Embryonic facial prominence (tissue), 1 donor: ENCODE data around the gene CIPC.
A peak's percentile ranks its signal among the peaks of the same experiment; 100 is the strongest.

Source experiments
- DNase-seq: peaks from one replicate; pipeline ENCODE4 v3.0.0-alpha.2; 2016; ENCODE audit errors: extremely low spot score

The CIPC gene, protein sequence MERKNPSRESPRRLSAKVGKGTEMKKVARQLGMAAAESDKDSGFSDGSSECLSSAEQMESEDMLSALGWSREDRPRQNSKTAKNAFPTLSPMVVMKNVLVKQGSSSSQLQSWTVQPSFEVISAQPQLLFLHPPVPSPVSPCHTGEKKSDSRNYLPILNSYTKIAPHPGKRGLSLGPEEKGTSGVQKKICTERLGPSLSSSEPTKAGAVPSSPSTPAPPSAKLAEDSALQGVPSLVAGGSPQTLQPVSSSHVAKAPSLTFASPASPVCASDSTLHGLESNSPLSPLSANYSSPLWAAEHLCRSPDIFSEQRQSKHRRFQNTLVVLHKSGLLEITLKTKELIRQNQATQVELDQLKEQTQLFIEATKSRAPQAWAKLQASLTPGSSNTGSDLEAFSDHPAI

GRCh38 chr14:77097700-77098528 is at the start of gene CIPC:
CIPC (plus strand) TSS chr14:77098258; CDS start chr14:77105709, 7,451 bp downstream.
- peak; percentile 96 for DNase-seq

DNA sequence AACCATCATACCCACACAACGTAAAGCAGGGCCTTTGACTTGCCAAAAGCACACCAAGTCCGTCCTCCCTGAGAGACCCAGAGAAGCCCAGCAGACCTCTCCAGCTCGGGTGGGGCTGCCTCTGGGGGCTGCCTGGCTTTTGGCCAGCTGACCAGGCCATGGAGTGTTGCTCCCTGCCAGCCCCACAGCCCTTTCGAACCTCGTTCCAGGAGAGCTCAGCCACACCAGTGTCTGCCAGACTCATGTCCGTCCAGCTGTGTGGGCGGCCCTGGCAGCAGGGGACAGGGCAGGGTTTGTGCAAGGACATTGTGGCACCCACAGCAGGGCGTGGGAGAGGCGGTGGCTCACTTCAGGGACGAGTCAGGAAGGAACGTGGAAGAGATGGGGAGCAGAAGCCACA is 46.9 kb upstream of the CIPC start:
- DNase-seq: no peak

- no peak for DNase-seq
Observed at GRCh38 chr14:77052281-77053044, 45.6 kb upstream of the CIPC start.

DNA sequence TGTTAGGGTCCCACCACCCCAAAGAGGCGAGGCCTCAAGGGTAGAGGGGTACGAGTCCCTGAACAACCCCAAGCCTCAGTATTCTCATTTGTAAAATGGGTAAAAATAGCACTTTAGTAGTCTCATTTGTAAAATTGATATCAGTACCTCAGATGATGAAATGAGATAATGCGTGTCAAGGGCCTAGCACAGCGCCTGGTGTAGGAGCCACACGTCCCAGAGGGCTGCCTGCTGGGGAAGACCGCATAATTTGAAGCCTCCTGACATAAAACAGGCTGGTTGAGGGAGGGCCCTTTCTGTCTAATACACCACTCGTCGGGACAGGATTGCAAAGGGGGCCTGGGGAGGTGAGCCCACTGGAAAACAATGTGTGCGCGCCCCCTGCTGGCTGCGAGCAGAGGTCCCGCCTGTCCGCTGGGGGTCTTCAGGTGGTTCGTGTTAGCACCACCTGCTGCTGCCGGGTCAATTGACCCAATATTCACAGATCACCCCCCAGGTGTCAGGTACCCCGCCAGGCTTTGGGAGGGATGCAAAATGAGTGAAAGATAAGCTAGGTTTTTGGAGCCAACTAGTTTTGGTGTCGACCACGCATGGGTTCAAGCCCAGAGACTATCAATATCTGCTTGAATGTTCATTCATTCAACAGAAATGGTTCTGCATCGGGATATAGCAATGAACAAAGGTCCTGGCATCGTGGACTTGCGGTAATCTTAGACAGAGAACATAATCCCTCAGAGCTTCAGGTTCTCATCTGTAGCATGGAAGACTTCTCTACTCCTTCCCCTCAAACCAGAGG is 44.8 kb upstream of the CIPC start:
- peak; percentile 61 for DNase-seq

GRCh38 chr14:77055306-77055705 is 42.8 kb upstream of the CIPC start:
- DNase-seq: no peak

- no peak for DNase-seq
Observed at GRCh38 chr14:77055981-77056380, 42.1 kb upstream of the CIPC start.

DNA sequence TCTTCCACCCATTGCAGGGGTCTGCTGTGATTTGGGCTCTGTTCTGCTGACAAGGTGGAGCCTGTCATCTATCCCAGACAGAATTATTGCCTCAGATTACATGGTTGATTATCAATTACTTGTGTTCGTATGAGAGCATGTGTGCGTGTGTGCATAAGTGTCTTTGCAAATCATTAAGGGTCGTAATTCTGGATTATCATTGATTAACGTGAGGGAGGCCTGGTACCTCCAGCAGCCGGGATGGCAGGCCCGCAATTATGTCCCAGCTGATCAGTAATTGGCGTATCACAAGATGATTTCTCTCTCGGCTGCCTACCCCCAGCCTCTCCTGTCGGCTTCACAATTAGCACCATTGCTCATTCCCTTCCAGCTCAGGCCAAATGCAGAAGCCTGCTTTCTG is 39.9 kb upstream of the CIPC start:
- DNase-seq: no peak

- no peak for DNase-seq
Observed at GRCh38 chr14:77058785-77059184, 39.3 kb upstream of the CIPC start.

DNA sequence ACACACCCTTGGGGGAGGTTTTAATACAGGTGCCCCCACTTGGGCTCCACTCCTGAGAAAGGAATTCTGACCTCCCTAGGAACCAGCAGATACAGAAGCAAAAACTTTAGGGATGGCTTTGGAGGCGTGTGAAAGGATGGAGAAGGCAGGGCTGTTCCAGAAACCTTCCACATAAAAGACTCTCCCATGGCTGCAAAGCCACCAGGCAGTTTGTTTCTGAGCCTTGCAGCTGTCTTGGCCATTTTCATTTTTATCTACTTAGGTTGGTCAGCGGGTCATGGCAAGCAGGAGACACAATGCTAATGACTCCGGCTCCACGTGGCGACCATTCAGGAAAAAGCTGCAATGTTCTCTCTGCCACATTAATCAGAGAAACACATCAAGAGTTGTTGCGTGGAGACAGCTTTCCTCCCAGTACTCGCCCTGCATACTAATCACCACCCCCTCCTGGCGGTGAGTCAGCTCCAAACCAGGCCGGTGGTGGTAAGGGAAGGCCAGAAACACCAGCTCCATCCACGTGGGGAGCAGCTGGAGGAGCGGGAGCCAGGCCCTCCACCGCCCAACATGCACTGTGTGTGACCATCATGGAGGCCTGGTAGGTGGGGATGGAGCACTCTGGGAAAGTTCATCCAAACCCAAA is 38.7 kb upstream of the CIPC start:
- no peak for DNase-seq

GRCh38 chr14:77061630-77062257 is 36.3 kb upstream of the CIPC start:
- DNase-seq: no peak

- no peak for DNase-seq
Observed at GRCh38 chr14:77062261-77062660, 35.8 kb upstream of the CIPC start.

- DNase-seq: no peak
Observed at GRCh38 chr14:77063571-77064171, 34.4 kb upstream of the CIPC start.

DNA sequence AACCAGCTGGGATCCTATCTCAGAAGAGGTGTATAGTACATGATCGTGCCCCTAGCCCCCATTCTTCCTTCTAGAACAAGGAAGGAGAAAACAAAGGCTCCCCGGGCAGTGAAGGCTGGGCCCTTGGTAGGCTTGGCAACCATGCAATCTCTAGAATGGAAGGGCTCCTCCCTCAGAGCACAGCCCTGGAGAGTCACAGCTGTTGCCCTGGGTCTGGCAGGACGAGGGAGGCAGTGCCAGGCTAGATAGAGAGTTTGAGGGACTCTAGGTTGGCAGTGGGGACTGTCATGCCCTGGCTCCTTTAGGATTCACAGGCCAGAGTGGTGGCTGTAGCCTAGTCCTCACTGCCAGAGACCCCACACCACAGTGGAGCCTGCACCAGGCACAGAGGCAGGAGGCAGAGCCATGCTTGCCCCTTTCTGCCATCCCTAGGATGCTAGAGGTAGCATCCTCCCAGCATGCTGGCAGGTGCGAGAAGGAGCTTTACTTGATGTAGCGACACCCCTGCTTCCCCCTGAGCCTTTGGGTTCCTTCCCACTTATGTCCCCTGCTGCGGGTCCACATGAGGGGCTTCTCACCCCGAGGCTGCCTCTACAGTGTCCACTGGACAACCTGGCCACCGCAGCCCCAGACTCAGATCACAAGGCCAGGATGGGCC is 33.4 kb upstream of the CIPC start:
- no peak for DNase-seq

- no peak for DNase-seq
Observed at GRCh38 chr14:77065851-77066577, 32.0 kb upstream of the CIPC start.

DNA sequence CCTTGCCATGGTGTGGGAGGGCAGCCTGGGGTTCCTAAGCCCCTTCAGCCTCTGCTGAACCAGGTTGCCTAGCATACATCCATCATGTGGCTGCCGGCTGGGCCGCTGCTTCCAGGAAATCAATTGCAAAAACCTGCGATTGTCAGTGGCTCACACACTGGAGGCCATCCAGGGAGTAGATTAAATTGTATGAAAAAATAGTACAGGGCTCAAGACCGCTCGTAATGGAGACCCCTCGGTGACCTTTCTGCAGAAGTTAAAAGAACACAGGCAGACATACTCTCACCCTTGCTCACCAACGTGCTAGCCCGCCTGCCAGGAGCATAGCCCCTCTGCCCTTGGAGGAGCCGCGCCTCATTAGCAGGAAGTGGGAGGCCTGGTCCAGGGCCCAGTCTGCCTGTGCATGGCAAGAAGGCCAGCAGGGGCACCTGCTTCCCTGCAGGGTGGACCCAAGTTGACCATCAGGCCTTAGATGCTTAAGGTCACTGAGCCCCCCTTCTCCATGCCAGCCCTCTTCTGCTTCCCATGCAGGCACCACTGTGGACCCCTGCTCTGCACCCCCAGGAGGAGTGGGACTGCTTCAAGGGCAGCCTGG is 31.4 kb upstream of the CIPC start:
- DNase-seq: no peak

GRCh38 chr14:77067632-77068516 is 30.2 kb upstream of the CIPC start:
- no peak for DNase-seq

- DNase-seq: no peak
Observed at GRCh38 chr14:77068517-77069200, 29.4 kb upstream of the CIPC start.
